ENCODE data around the gene ARID3B. TPM values are rescaled to one million over a fixed set of nuclear protein-coding genes. Genes with fewer than 3 reads are reported as not detected.
"Not testable (repeated sequence)": the region's sequence is repeated elsewhere in the genome, so short reads cannot be mapped to it uniquely, and the experiment has no call there.

Gene ARID3B
- total RNA-seq, 2 donors from 2014 or later, result 2.9 to 22.4 TPM

DNA sequence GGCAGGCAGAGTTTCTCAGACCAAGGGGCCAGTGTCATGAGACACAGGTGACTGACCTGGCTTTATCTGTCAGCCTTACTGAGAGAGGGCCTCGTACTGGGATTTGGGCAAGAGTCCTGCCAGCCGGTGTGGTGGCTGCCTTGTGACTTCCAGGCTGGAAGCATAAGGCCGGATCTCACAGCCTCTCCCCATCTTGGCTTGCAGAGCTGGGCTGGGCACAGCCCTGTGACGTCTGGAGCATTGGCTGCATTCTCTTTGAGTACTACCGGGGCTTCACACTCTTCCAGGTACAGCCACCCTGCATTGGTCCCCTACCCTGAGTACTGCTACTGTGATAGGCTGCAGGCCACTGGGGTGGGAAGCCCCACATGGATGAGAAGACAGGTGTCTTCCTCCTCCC lies 86.7 kb downstream of the ARID3B start:
- Histone ChIP-seq H3K4me1 (no peaks in the 10 kb centered on the region), H3K36me3 (replicated peaks in 1 of 2; ENCODE audit: insufficient read depth in 1 of 2, low read depth in 2 of 2) (peaks cover 29 to 66% of the 10 kb centered on the region in 2 donors), H3K27me3 (no peaks in the 10 kb centered on the region), H3K27ac (no peak overlapping the region), H3K9me3 (no peaks in the 10 kb centered on the region), H3K4me3 (no peak overlapping the region)
- intact Hi-C loops (cut with DNase I), result loop anchor here (10.0 kb wide), 3 partner anchors 183 to 317 kb away; no protein-coding TSS in a partner anchor
- ATAC-seq, result no peak
- TF ChIP-seq, protein P1, sequence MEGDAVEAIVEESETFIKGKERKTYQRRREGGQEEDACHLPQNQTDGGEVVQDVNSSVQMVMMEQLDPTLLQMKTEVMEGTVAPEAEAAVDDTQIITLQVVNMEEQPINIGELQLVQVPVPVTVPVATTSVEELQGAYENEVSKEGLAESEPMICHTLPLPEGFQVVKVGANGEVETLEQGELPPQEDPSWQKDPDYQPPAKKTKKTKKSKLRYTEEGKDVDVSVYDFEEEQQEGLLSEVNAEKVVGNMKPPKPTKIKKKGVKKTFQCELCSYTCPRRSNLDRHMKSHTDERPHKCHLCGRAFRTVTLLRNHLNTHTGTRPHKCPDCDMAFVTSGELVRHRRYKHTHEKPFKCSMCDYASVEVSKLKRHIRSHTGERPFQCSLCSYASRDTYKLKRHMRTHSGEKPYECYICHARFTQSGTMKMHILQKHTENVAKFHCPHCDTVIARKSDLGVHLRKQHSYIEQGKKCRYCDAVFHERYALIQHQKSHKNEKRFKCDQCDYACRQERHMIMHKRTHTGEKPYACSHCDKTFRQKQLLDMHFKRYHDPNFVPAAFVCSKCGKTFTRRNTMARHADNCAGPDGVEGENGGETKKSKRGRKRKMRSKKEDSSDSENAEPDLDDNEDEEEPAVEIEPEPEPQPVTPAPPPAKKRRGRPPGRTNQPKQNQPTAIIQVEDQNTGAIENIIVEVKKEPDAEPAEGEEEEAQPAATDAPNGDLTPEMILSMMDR (IDR thresholded peaks at IDR 0.05), result no peak
- no peak for TF ChIP-seq POLR2A (IDR thresholded peaks at IDR 0.05)
- DNase-seq, result no peak
- 83% methylated on average over 5 of the region's 5 CpGs; no CpG with 5 or more reads in 1 of the 2 donors for WGBS, 2 donors

DNA sequence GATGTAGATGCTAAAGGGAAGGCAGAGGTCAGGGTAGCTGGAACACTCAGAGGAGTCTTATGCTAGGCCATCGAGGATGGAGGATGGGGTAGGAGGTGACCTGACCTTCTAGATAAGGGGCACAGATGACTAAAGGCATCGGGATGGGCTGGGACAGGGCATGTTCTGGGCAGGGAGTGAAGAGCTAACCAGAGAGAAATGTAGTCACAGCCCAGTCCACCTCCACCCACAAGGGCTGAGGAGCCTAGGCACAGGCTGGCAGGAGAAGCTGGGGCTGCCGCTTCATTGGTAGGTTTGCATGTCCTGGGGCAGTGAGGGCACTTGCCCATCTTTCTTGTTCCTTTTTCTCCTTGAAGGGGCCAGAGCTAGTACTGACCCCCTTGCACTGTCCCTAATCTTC lies 87.2 kb downstream of the ARID3B start:
- no peaks in the 10 kb centered on the region for H3K27me3 ChIP-seq
- intact Hi-C loops (cut with DNase I), result loop anchor here (10.0 kb wide), 3 partner anchors 183 to 317 kb away; no protein-coding TSS in a partner anchor
- DNase-seq (no peak), ATAC-seq (no peak)
- no peaks in the 10 kb centered on the region for H3K4me1 ChIP-seq
- H3K9me3 ChIP-seq, result no peaks in the 10 kb centered on the region
- TF ChIP-seq POLR2A (IDR thresholded peaks at IDR 0.05), result no peak
- TF ChIP-seq, protein P1 (IDR thresholded peaks at IDR 0.05), result no peak
- peaks cover 24 to 61% of the 10 kb centered on the region in 2 donors for H3K36me3 ChIP-seq (replicated peaks in 1 of 2; ENCODE audit: insufficient read depth in 1 of 2, low read depth in 2 of 2)
- no peak overlapping the region for H3K4me3 ChIP-seq
- 66 to 70% methylated on average over 3 of the region's 3 CpGs for WGBS, 2 donors
- no peak overlapping the region for H3K27ac ChIP-seq

DNA sequence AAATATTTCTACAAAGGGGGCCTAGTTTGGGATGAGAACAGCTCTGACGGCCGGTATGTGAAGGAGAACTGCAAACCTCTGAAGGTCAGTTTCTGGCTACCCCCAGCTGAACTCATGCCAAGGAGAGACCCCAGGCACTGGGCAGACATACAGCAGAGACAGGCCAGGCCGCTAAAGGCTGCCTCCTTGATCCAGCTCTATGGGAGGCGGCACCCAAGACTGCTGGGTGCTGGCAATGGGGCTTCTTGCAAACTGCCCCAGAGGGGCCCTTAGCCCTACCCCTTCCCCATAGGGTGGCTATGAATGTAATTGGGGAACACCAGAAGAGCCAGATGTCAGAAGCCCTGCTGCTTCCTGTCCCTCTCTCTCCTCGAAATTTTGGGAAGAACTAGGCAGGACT lies 87.9 kb downstream of the ARID3B start:
- WGBS, 2 donors, result 65 to 72% methylated on average over 3 to 4 of the region's 5 CpGs
- ATAC-seq (no peak), DNase-seq (no peak)
- Histone ChIP-seq H3K27ac (no peak overlapping the region), H3K9me3 (no peaks in the 10 kb centered on the region), H3K4me3 (no peak overlapping the region), H3K36me3 (replicated peaks in 1 of 2; ENCODE audit: insufficient read depth in 1 of 2, low read depth in 2 of 2) (peaks cover 17 to 56% of the 10 kb centered on the region in 2 donors), H3K27me3 (no peaks in the 10 kb centered on the region), H3K4me1 (no peaks in the 10 kb centered on the region)
- TF ChIP-seq POLR2A (IDR thresholded peaks at IDR 0.05), result no peak
- TF ChIP-seq, protein P1 (IDR thresholded peaks at IDR 0.05), result no peak
- intact Hi-C loops (cut with DNase I), result loop anchor here (10.0 kb wide), 3 partner anchors 184 to 316 kb away; no protein-coding TSS in a partner anchor

DNA sequence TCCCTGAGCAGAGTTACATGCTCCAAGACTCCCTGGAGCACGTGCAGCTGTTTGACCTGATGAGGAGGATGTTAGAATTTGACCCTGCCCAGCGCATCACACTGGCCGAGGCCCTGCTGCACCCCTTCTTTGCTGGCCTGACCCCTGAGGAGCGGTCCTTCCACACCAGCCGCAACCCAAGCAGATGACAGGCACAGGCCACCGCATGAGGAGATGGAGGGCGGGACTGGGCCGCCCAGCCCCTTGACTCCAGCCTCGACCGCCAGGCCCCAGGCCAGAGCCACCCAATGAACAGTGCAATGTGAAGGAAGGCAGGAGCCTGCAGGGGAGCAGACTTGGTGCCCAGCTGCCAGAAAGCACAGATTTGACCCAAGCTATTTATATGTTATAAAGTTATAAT lies 88.7 kb downstream of the ARID3B start:
- WGBS, 2 donors, result 82 to 85% methylated on average over 7 to 9 of the region's 10 CpGs
- not testable (repeated sequence) for H3K27ac ChIP-seq, H3K4me1 ChIP-seq, H3K4me3 ChIP-seq, DNase-seq, H3K27me3 ChIP-seq, H3K9me3 ChIP-seq, ATAC-seq
- intact Hi-C loops (cut with DNase I), result loop anchor here (5.0 to 10.0 kb wide), 4 partner anchors 138 to 315 kb away; no protein-coding TSS in a partner anchor
- H3K36me3 ChIP-seq (replicated peaks in 1 of 2; ENCODE audit: insufficient read depth in 1 of 2, low read depth in 2 of 2), result peaks cover 11 to 50% of the 10 kb centered on the region in 2 donors

DNA sequence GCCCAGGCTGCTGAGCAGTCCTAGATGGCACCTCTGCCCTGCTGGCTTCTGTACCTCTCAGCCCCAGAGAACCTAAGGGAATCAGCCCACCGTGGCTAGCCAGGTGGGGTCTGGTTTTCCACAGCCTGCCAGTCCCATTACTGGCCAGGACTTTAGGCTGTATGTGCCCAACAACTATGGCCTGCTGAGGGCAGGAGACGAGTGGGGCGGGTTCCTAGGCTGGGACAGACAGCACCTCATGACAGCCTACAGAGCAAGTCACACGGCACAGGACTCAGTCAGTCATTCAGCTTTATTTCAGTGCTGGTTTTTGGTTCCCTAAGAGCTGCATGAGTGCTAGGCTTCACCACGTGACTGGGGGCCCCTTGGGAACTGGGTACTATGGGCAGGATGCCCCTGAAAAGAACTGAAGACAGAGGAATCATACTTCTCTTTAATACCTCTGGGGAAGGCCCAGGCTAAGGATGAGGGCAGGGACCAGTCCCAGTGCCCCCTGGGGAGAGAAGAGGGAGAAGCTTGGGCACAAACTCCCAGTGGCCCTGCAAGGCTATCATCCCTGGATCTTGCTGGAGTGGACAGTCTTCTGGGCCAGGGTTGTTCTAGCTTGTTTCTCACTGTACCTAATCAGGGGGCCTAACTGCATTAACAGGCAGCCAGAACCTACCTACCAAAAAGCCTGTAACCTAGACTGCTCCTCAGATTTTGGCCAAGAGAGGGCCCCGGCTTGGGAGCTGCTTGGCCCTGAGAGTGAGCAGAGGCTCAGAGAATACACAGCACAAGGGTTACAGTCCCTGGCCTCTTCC lies 89.5 kb downstream of the ARID3B start:
- Histone ChIP-seq H3K4me1 (no peaks in the 10 kb centered on the region), H3K4me3 (no peak overlapping the region), H3K9me3 (no peaks in the 10 kb centered on the region), H3K27ac (no peak overlapping the region), H3K36me3 (replicated peaks in 1 of 2; ENCODE audit: insufficient read depth in 1 of 2, low read depth in 2 of 2) (peaks cover 11 to 45% of the 10 kb centered on the region in 2 donors), H3K27me3 (no peaks in the 10 kb centered on the region)
- intact Hi-C loops (cut with DNase I), result loop anchor here (5.0 kb wide), 1 partner anchor 137 kb away; no protein-coding TSS in a partner anchor
- DNase-seq (no peak), ATAC-seq (no peak)
- WGBS, 2 donors, result 81% methylated on average over 6 of the region's 6 CpGs; no CpG with 5 or more reads in 1 of the 2 donors
- no peak for TF ChIP-seq POLR2A (IDR thresholded peaks at IDR 0.05)
- TF ChIP-seq, protein P1 (IDR thresholded peaks at IDR 0.05), result no peak
